HepG2 (cell line): ENCODE results near the gene GTF2H4. TPM values are rescaled to one million over a fixed set of nuclear protein-coding genes. Genes with fewer than 3 reads are reported as not detected.

ENCODE experiments used
- JARID2 ChIP-seq: sonication (generic); formaldehyde crosslinking; IDR thresholded peaks from 2 replicates; pipeline ENCODE4 v1.8.1; 2023; ENCODE audit warnings: missing genetic modification reagents, inconsistent platforms; ENCODE audit not compliant: insufficient replicate concordance
- JUN ChIP-seq: sonication (generic); formaldehyde crosslinking; IDR thresholded peaks from 2 replicates; pipeline ENCODE4 v1.4.0; 2020; ENCODE audit warnings: mild to moderate bottlenecking, missing genetic modification reagents
- KDM2A ChIP-seq: sonication (generic); formaldehyde crosslinking; IDR thresholded peaks from 2 replicates; pipeline ENCODE4 v1.4.0; 2020; ENCODE audit warnings: low read depth, missing genetic modification reagents, borderline replicate concordance
- KDM5B ChIP-seq: sonication (generic); formaldehyde crosslinking; IDR thresholded peaks from 2 replicates; pipeline ENCODE4 v1.4.0; 2020; ENCODE audit warnings: missing genetic modification reagents, mild to moderate bottlenecking, borderline replicate concordance
- NFKB2 ChIP-seq: sonication (generic); formaldehyde crosslinking; IDR thresholded peaks from 2 replicates; pipeline ENCODE4 v1.4.0; 2020; ENCODE audit warnings: missing genetic modification reagents, borderline replicate concordance
- RAD51 ChIP-seq: fragments of 450-650 bp; IDR thresholded peaks from 2 replicates; pipeline ENCODE4 v1.6.1; 2016; ENCODE audit warnings: borderline replicate concordance
- SAP130 ChIP-seq: IDR thresholded peaks from 2 replicates; pipeline ENCODE4 v1.6.1; 2016; ENCODE audit warnings: low read depth
- SNAI1 ChIP-seq: sonication (generic); formaldehyde crosslinking; IDR thresholded peaks from 2 replicates; pipeline ENCODE4 v1.5.0; 2020; ENCODE audit warnings: mild to moderate bottlenecking, missing genetic modification reagents, borderline replicate concordance
- STAT5B ChIP-seq: sonication (generic); formaldehyde crosslinking; IDR thresholded peaks from 2 replicates; pipeline ENCODE4 v1.4.0; 2020; ENCODE audit warnings: missing genetic modification reagents
- ZFP1 ChIP-seq: IDR thresholded peaks from 2 replicates; pipeline ENCODE4 v1.6.1; 2016
- ZMAT3 ChIP-seq: sonication (generic); formaldehyde crosslinking; conservative IDR thresholded peaks from 2 replicates; pipeline ENCODE4 v1.7.0; 2021; ENCODE audit warnings: missing genetic modification reagents
- ZNF235 ChIP-seq: sonication (generic); formaldehyde crosslinking; IDR thresholded peaks from 2 replicates; pipeline ENCODE4 v1.8.1; 2023; ENCODE audit warnings: mild to moderate bottlenecking, missing genetic modification reagents, borderline replicate concordance
- ZNF282 ChIP-seq: fragments of 450-650 bp; IDR thresholded peaks from 2 replicates; pipeline ENCODE4 v1.6.1; 2018; ENCODE audit not compliant: partially characterized antibody
- ZNF354B ChIP-seq: sonication (generic); formaldehyde crosslinking; IDR thresholded peaks from 2 replicates; pipeline ENCODE4 v1.8.0; 2022; ENCODE audit warnings: mild to moderate bottlenecking, missing genetic modification reagents
- ZNF431 ChIP-seq: sonication (generic); formaldehyde crosslinking; IDR thresholded peaks from 2 replicates; pipeline ENCODE4 v1.9.0; 2022; ENCODE audit warnings: missing genetic modification reagents, low read depth, mild to moderate bottlenecking, borderline replicate concordance
- ZNF441 ChIP-seq: sonication (generic); formaldehyde crosslinking; IDR thresholded peaks from 2 replicates; pipeline ENCODE4 v1.7.0; 2021; ENCODE audit warnings: missing genetic modification reagents, borderline replicate concordance
- ZNF530 ChIP-seq: sonication (generic); formaldehyde crosslinking; IDR thresholded peaks from 2 replicates; pipeline ENCODE4 v1.5.0; 2020; ENCODE audit warnings: low read depth, mild to moderate bottlenecking, missing genetic modification reagents
- ZNF687 ChIP-seq: sonication (generic); formaldehyde crosslinking; IDR thresholded peaks from 2 replicates; pipeline ENCODE4 v1.5.1; 2020; ENCODE audit warnings: mild to moderate bottlenecking, missing genetic modification reagents, moderate library complexity
- ZNF776 ChIP-seq: sonication (generic); formaldehyde crosslinking; IDR thresholded peaks from 2 replicates; pipeline ENCODE4 v1.4.0; 2020; ENCODE audit warnings: mild to moderate bottlenecking, missing genetic modification reagents
- ZNF777 ChIP-seq: sonication (generic); formaldehyde crosslinking; IDR thresholded peaks from 2 replicates; pipeline ENCODE4 v1.4.0; 2020; ENCODE audit warnings: missing genetic modification reagents
- ZNF83 ChIP-seq: sonication (generic); formaldehyde crosslinking; IDR thresholded peaks from 2 replicates; pipeline ENCODE4 v1.4.0; 2020; ENCODE audit warnings: missing genetic modification reagents, mild to moderate bottlenecking, borderline replicate concordance
- ZNF878 ChIP-seq: sonication (generic); formaldehyde crosslinking; IDR thresholded peaks from 2 replicates; pipeline ENCODE4 v1.8.1; 2023; ENCODE audit warnings: mild to moderate bottlenecking, missing genetic modification reagents, moderate library complexity
- polyA plus RNA-seq, 8 experiments: library from polyadenylated mRNA; depleted of rRNA in 3 of 8; stranded (reverse) in 7 of 8; unstranded in 1 of 8; fragments of >200 nt; fragmentation: Illumina TruSeq in 4 of 8; extraction: Trizol in 4 of 8; gene quantifications; 2 replicates each; pipeline versions ENCODE4 v1.2.1 to v1.2.3, GENCODE V29; 2011 to 2016; ENCODE audit warnings: low read depth in 4 of 8, missing spikeins in 1 of 8, mixed read lengths in 1 of 8; ENCODE audit not compliant: insufficient read depth in 1 of 8
- total RNA-seq, 5 experiments: library from RNA; depleted of rRNA; stranded (reverse); fragments of >200 nt; fragmentation: Illumina TruSeq; extraction: Trizol; gene quantifications; 2 replicates each; pipeline ENCODE4 v1.2.3, GENCODE V29; 2016; ENCODE audit warnings: low read depth in 1 of 5
- TF ChIP-seq, protein P1 (sequence below): sonication (generic); IDR thresholded peaks from 2 replicates; pipeline ENCODE4 v1.6.1; 2016; ENCODE audit warnings: low read depth, borderline replicate concordance
- TF ChIP-seq, protein P2 (sequence below): sonication (generic); formaldehyde crosslinking; IDR thresholded peaks from 2 replicates; pipeline ENCODE4 v1.4.0; 2020; ENCODE audit warnings: missing genetic modification reagents
- TF ChIP-seq, protein P3 (sequence below): sonication (generic); formaldehyde crosslinking; IDR thresholded peaks from 2 replicates; pipeline ENCODE4 v1.4.0; 2020; ENCODE audit warnings: missing genetic modification reagents; ENCODE audit errors: not compliant biosample characterization

Gene GTF2H4
- total and polyA plus RNA-seq, 2 of the 13 experiments (the other 11 are each of a cell fraction or from before 2014, with no cell fraction given) = 15.9 to 49.3 TPM

- TF ChIP-seq, protein P1, sequence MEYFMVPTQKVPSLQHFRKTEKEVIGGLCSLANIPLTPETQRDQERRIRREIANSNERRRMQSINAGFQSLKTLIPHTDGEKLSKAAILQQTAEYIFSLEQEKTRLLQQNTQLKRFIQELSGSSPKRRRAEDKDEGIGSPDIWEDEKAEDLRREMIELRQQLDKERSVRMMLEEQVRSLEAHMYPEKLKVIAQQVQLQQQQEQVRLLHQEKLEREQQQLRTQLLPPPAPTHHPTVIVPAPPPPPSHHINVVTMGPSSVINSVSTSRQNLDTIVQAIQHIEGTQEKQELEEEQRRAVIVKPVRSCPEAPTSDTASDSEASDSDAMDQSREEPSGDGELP = no peak
- TF ChIP-seq ZNF777 = no peak
- TF ChIP-seq ZNF431 (CRISPR knock-in tag) = no peak
- TF ChIP-seq ZMAT3 = peak; percentile 9; the same call in 1 of the 2 replicates
- TF ChIP-seq ZNF878 (CRISPR knock-in tag) = no peak
- TF ChIP-seq ZNF776 = 0 out of 2 replicates have a peak, but pooled peaks have one; percentile 53
- no peak for TF ChIP-seq ZFP1 (CRISPR knock-in tag)
- 0 out of 2 replicates have a peak, but pooled peaks have one; percentile 68 for TF ChIP-seq ZNF235 (CRISPR knock-in tag)
- 0 out of 2 replicates have a peak, but pooled peaks have one; percentile 66 for TF ChIP-seq SNAI1
- TF ChIP-seq STAT5B (CRISPR knock-in tag) = no peak
- no peak for TF ChIP-seq ZNF530 (CRISPR knock-in tag)
- peak; percentile 19 for TF ChIP-seq JARID2 (CRISPR knock-in tag)
- TF ChIP-seq ZNF282 = no peak
- TF ChIP-seq, protein P2, sequence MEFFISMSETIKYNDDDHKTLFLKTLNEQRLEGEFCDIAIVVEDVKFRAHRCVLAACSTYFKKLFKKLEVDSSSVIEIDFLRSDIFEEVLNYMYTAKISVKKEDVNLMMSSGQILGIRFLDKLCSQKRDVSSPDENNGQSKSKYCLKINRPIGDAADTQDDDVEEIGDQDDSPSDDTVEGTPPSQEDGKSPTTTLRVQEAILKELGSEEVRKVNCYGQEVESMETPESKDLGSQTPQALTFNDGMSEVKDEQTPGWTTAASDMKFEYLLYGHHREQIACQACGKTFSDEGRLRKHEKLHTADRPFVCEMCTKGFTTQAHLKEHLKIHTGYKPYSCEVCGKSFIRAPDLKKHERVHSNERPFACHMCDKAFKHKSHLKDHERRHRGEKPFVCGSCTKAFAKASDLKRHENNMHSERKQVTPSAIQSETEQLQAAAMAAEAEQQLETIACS (CRISPR knock-in tag) = no peak
- peak; percentile 73 for TF ChIP-seq SAP130
- TF ChIP-seq KDM5B (CRISPR knock-in tag) = peak; percentile 19; the same call in 1 of the 2 replicates
- no peak for TF ChIP-seq JUN (CRISPR knock-in tag)
- TF ChIP-seq ZNF83 (CRISPR knock-in tag) = no peak; the same call in 1 of the 2 replicates
- TF ChIP-seq KDM2A (CRISPR knock-in tag) = no peak
- TF ChIP-seq ZNF441 (CRISPR knock-in tag) = no peak
- TF ChIP-seq RAD51 = no peak
- TF ChIP-seq, protein P3, sequence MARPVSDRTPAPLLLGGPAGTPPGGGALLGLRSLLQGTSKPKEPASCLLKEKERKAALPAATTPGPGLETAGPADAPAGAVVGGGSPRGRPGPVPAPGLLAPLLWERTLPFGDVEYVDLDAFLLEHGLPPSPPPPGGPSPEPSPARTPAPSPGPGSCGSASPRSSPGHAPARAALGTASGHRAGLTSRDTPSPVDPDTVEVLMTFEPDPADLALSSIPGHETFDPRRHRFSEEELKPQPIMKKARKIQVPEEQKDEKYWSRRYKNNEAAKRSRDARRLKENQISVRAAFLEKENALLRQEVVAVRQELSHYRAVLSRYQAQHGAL = no peak
- peak; percentile 28; the same call in 1 of the 2 replicates for TF ChIP-seq ZNF687
- TF ChIP-seq NFKB2 (CRISPR knock-in tag) = 0 out of 2 replicates have a peak, but pooled peaks have one; percentile 10
- TF ChIP-seq ZNF354B (CRISPR knock-in tag) = no peak
These were observed 22.5 kb upstream of the GTF2H4 start (continued) for GRCh38 chr6:30885481-30885998.
